ENCODE measurements around the gene MED13L. TPM values are rescaled to one million over a fixed set of nuclear protein-coding genes. Genes with fewer than 3 reads are reported as not detected.

MED13L gene
- total and polyA plus RNA-seq, 2 donors (not counting 1 experiment from before 2014, with no cell fraction given), result 20.3 to 207 TPM

DNA sequence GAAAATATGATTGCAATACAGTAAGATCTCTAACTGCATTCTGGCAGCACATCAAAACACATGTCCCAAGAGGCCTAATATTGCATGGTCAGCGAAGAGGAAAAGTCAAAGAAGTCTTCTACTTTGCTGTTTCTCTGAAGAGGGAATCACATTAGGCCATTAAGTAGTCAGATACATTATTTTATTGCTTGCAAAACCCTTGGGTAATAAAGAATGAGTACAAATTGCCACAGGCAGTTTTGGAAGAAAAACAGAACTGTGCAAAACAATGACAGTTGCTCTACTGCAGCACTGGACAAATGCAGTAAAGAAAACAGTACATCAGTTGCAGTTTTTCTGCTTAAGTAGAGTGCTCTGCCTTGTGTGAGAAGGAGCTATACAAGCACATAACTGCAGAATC, 211.9 kb downstream of the MED13L start:
- H3K4me1 Mint-ChIP-seq, result peaks cover 48% of the 10 kb centered on the region
- H3K27ac ChIP-seq (ENCODE audit: low read length in 2 of 2), result no peak overlapping the region
- H3K27me3 ChIP-seq (replicated peaks in 1 of 4; ENCODE audit: control extremely low read depth in 1 of 4, control insufficient read depth in 3 of 4, insufficient read depth in 4 of 4, low read length in 3 of 4), result no peaks in the 10 kb centered on the region
- H3K4me3 ChIP-seq (ENCODE audit: control extremely low read depth in 1 of 5, extremely low read depth in 1 of 5, insufficient read depth in 1 of 5, low read depth in 2 of 5, low read length in 4 of 5), result no peak overlapping the region
- H3K36me3 ChIP-seq (replicated peaks in 1 of 2; ENCODE audit: control extremely low read depth in 1 of 2, control insufficient read depth in 1 of 2, extremely low read depth in 1 of 2, insufficient read depth in 2 of 2, low read length in 1 of 2), result no peaks in the 10 kb centered on the region
- H3K9ac ChIP-seq (ENCODE audit: low read length), result no peak overlapping the region
- no peaks in the 10 kb centered on the region for H3K27me3 Mint-ChIP-seq
- ChIA-PET POLR2A (no interaction called here), CTCF (interaction anchor here (0.8 to 2.6 kb wide), 5 partner anchors 11 to 534 kb away, joined by 3 to 15 read pairs (median 4); no protein-coding TSS in a partner anchor)
- no peaks in the 10 kb centered on the region for H3K9me3 Mint-ChIP-seq (ENCODE audit: insufficient read depth)
- peaks cover 8% of the 10 kb centered on the region in 2 donors for H3K4me1 ChIP-seq (ENCODE audit: control insufficient read depth in 2 of 2, insufficient read depth in 2 of 2, low read length in 2 of 2)
- H3K79me2 ChIP-seq (ENCODE audit: control insufficient read depth, insufficient read depth, low read length), result peaks cover 52% of the 10 kb centered on the region
- H3K4me3 Mint-ChIP-seq, result no peak overlapping the region
- no peak for TF ChIP-seq EZH2 (IDR thresholded peaks at IDR 0.05; ENCODE audit: borderline replicate concordance, insufficient read depth, low read depth, low read length, poor library complexity, severe bottlenecking)
- TF ChIP-seq, protein P1, sequence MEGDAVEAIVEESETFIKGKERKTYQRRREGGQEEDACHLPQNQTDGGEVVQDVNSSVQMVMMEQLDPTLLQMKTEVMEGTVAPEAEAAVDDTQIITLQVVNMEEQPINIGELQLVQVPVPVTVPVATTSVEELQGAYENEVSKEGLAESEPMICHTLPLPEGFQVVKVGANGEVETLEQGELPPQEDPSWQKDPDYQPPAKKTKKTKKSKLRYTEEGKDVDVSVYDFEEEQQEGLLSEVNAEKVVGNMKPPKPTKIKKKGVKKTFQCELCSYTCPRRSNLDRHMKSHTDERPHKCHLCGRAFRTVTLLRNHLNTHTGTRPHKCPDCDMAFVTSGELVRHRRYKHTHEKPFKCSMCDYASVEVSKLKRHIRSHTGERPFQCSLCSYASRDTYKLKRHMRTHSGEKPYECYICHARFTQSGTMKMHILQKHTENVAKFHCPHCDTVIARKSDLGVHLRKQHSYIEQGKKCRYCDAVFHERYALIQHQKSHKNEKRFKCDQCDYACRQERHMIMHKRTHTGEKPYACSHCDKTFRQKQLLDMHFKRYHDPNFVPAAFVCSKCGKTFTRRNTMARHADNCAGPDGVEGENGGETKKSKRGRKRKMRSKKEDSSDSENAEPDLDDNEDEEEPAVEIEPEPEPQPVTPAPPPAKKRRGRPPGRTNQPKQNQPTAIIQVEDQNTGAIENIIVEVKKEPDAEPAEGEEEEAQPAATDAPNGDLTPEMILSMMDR (IDR thresholded peaks at IDR 0.05), result no peak
- ATAC-seq (ENCODE audit: low read depth), result no peak
- no peak for DNase-seq
- no CpG with 5 or more reads among the region's 1 CpG for WGBS (ENCODE audit: insufficient coverage)
- intact Hi-C loops (cut with micrococcal nuclease), result loop anchor here (1.0 to 10.0 kb wide), 6 partner anchors 51 to 639 kb away; no protein-coding TSS in a partner anchor
- H3K9me3 ChIP-seq (ENCODE audit: control extremely low read depth in 1 of 3, control insufficient read depth in 2 of 3, insufficient read depth in 1 of 3, low read length in 2 of 3), result no peaks in the 10 kb centered on the region
- no peak overlapping the region for H3K27ac Mint-ChIP-seq
- H2AFZ ChIP-seq (ENCODE audit: insufficient read depth, low read depth, low read length, poor library complexity, severe bottlenecking), result no peak overlapping the region
- H3K4me2 ChIP-seq (replicated peaks; ENCODE audit: low read depth, low read length, poor library complexity, severe bottlenecking), result peak overlapping the region; percentile 17
- H4K20me1 ChIP-seq (ENCODE audit: control insufficient read depth, insufficient read depth, low read length, poor library complexity, severe bottlenecking), result no peaks in the 10 kb centered on the region

DNA sequence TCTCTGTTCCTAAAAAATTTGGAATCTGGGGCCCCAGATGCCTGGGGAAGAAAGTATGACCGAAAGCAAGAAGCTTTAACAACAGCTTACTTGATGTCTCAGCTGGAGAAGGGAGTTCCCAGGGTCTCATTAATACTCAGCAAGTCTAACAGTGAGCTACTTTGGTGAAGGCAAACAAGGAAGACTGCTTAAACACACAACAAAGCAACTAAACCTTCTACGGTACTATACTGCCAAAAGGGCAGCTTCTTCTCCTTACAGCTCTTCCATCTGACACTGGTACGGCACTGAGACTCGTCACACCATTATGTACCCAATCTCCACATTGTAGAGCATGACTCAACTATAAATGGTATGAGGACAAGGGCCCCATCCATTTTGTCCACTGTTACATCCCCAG, 213.0 kb downstream of the MED13L start:
- Histone ChIP-seq H3K9ac (ENCODE audit: low read length) (no peak overlapping the region), H3K4me3 (ENCODE audit: control extremely low read depth in 1 of 5, extremely low read depth in 1 of 5, insufficient read depth in 1 of 5, low read depth in 2 of 5, low read length in 4 of 5) (no peak overlapping the region), H3K4me1 (ENCODE audit: control insufficient read depth in 2 of 2, insufficient read depth in 2 of 2, low read length in 2 of 2) (peaks cover 15% of the 10 kb centered on the region in 2 donors), H3K79me2 (ENCODE audit: control insufficient read depth, insufficient read depth, low read length) (peaks cover 61% of the 10 kb centered on the region), H3K27ac (ENCODE audit: low read length in 2 of 2) (no peak overlapping the region), H3K36me3 (replicated peaks in 1 of 2; ENCODE audit: control extremely low read depth in 1 of 2, control insufficient read depth in 1 of 2, extremely low read depth in 1 of 2, insufficient read depth in 2 of 2, low read length in 1 of 2) (no peaks in the 10 kb centered on the region), H3K9me3 (ENCODE audit: control extremely low read depth in 1 of 3, control insufficient read depth in 2 of 3, insufficient read depth in 1 of 3, low read length in 2 of 3) (no peaks in the 10 kb centered on the region), H2AFZ (ENCODE audit: insufficient read depth, low read depth, low read length, poor library complexity, severe bottlenecking) (no peak overlapping the region), H3K4me2 (replicated peaks; ENCODE audit: low read depth, low read length, poor library complexity, severe bottlenecking) (no peak overlapping the region), H3K27me3 (replicated peaks in 1 of 4; ENCODE audit: control extremely low read depth in 1 of 4, control insufficient read depth in 3 of 4, insufficient read depth in 4 of 4, low read length in 3 of 4) (no peaks in the 10 kb centered on the region), H4K20me1 (ENCODE audit: control insufficient read depth, insufficient read depth, low read length, poor library complexity, severe bottlenecking) (no peaks in the 10 kb centered on the region)
- Mint-ChIP-seq H3K27ac (no peak overlapping the region), H3K4me1 (peaks cover 51% of the 10 kb centered on the region), H3K27me3 (no peaks in the 10 kb centered on the region), H3K9me3 (ENCODE audit: insufficient read depth) (no peaks in the 10 kb centered on the region), H3K4me3 (no peak overlapping the region)
- ATAC-seq (ENCODE audit: low read depth), result no peak
- ChIA-PET POLR2A (no interaction called here), CTCF (interaction anchor here (0.9 to 1.6 kb wide), 3 partner anchors 10 to 645 kb away, joined by 3 to 4 read pairs (median 4); no protein-coding TSS in a partner anchor)
- TF ChIP-seq, protein P1 (IDR thresholded peaks at IDR 0.05), result no peak
- no peak for TF ChIP-seq EZH2 (IDR thresholded peaks at IDR 0.05; ENCODE audit: borderline replicate concordance, insufficient read depth, low read depth, low read length, poor library complexity, severe bottlenecking)
- WGBS (ENCODE audit: insufficient coverage), result 100% methylated on average over 1 of the region's 4 CpGs
- DNase-seq, result no peak
- intact Hi-C loops (cut with micrococcal nuclease), result loop anchor here (10.0 kb wide), 2 partner anchors 50 to 640 kb away; no protein-coding TSS in a partner anchor

All from B cell (primary cell).